Epithelial cell of esophagus (primary cell): ENCODE data around the gene TM7SF2.

ENCODE experiments used
- DNase-seq: peaks from one replicate; pipeline ENCODE4 v3.0.0; 2010; ENCODE audit warnings: low read depth
- H3K4me3 ChIP-seq: 2 replicates; pipeline ENCODE4 v1.5.1; 2011; ENCODE audit warnings: mild to moderate bottlenecking, low read length, control low read depth
- CTCF ChIP-seq: IDR thresholded peaks from 2 replicates; pipeline ENCODE4 v1.5.1; 2011; ENCODE audit warnings: low read depth, mild to moderate bottlenecking, low read length, control low read depth, inconsistent platforms; ENCODE audit not compliant: insufficient read depth; ENCODE audit errors: missing control alignments

The TM7SF2 gene

DNA sequence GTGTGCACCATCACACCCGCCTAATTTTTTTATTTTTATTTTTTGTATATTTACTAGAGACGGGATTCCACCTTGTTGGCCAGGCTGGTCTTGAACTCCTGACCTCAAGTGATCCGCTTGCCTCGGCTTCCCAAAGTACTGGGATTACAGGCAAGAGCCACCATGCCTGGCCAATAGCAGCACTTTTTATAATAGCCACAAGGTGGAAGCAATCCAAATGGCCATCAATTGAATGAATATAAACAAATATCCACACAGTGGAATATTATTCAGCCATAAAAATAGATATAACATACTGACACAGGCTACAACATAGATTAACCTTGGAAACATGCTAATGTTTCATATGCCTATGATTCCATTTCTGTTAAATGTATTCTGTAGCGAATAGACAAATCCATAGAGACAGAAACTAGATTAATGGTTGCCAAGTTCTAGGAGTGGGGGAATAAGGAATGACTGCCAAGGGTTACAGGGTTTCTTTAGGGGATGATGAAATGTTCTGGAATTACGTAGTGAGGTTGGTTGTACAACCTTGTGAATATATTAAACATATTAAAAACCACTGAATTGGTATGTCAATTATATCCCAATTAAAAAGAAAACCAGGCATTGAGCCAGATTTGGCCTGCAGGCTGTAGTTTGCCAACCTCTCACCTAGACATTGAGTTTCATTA, 10.9 kb upstream of the TM7SF2 start:
- no peak for DNase-seq
- H3K4me3 ChIP-seq = no peak overlapping the region
- TF ChIP-seq CTCF = no peak

DNA sequence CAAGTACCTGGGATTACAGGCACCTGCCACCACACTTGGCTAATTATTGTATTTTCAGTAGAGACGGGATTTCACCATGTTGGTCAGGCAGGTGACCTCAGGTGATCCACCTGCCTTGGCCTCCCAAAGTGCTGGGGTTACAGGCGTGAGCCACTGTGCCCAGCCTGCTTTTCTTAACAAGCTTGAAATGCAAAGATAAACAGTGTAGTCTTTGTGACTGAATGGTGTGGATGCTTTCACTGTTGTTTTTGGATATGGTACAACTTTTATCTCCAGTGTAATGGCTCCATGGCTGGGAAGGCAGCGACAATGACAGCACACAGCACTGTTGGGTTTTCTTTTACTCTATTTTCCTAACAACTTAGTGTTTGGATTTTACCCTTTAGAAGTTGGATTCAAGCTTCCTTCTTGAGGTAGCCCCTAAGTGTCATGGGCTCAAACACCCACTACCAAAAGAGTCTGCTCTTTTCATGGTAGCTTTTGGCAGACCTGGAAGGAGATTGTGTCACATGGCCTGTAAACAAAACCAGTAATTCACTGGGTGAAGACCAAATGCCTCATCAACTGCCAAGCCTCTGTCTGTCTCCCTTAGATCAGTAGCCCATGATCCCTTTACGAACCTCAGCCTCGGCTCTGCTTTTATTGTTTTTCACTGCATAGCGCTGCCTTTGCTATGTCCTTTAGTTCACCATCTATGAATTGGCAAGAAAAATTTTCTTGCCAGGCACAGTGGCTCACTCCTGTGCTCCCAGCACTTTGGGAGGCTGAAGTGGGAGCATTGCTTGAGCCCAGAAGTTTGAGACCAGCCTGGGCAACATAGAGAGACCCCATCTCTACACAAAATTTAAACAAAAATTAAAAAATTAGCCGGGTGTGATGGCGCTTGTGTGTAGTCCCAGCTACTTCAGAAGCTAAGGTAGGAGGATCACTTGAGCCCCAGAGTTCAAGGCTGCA, 9.3 kb upstream of the TM7SF2 start:
- no peak for TF ChIP-seq CTCF
- no peak for DNase-seq
- no peak overlapping the region for H3K4me3 ChIP-seq

DNA sequence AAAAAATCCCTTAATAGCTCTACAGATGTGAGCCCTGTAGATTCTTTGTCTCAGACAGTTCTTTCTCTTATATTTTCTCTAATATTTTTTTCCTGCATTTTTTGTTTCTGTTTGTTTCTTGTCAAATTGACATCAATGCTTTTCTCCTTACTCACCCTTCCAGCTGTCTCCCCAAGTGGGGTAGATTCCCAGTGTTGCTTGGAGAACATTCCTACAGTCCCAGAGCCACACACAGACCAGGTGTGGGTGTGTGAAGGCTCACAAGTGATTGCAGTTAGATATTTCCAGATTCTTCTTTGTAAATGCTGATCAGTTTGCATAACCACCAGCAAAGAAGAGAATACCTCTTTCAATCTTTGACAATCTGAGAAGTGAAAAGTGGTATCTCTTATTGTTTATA, 8.2 kb upstream of the TM7SF2 start:
- TF ChIP-seq CTCF = no peak
- H3K4me3 ChIP-seq = no peak overlapping the region
- DNase-seq = no peak

DNA sequence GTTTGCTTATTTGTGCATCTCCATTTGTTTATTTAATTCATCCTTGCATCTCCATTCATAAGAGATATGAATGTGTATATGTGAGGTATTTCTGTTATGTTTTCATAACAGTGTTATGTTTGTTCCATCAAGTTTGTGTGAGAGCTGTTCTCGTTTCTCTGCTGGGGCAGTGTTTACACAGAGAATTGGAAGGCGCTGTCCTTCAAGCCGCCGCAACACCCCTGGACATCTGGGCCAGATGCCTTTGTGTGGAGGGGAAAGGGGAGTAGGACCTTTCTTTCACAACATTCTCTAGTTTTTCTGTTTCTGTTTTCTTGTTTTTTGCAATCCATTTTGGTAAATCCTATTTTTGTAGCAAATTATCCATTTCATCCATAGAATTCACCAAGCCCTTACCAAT, 7.0 kb upstream of the TM7SF2 start:
- no peak overlapping the region for H3K4me3 ChIP-seq
- DNase-seq = no peak
- TF ChIP-seq CTCF = no peak

GRCh38 chr11:65107078-65107477, 4.6 kb upstream of the TM7SF2 start:
- TF ChIP-seq CTCF = no peak
- no peak for DNase-seq
- no peak overlapping the region for H3K4me3 ChIP-seq

DNA sequence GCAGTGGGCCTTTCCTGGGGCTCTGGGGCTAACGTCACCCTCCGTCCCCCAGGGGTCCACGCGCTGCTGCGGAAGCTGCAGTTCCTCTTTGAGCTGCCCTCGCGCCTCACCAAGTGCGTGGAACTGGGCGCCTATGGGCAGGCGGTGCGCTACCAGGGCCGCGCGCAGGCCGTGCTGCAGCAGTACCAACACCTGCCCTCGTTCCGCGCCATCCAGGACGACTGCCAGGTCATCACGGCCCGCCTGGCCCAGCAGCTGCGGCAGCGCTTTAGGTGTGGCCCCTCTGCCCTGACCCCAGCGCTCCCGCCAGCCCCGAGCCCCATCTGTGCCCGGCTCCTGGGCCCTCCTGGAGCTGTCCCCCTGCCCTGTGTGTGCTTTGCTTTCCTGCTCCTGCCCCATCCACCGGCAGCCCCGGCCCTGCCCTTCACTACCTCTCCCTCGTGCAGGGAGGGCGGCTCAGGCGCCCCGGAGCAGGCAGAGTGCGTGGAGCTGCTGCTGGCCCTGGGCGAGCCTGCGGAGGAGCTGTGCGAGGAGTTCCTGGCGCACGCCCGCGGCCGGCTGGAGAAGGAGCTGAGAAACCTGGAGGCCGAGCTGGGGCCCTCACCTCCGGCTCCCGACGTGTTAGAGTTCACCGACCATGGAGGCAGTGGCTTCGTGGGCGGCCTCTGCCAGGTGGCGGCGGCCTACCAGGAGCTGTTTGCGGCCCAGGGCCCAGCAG, 3.8 kb upstream of the TM7SF2 start:
- DNase-seq = no peak
- no peak overlapping the region for H3K4me3 ChIP-seq

More for the DNA sequence above, 3.8 kb upstream of the TM7SF2 start:
- no peak for TF ChIP-seq CTCF
